Stimulated activated effector memory CD8-positive, alpha-beta T cell treated with anti-CD3 and anti-CD28 coated beads, Interleukin-12 subunit alpha, Interleukin-12 subunit beta, amount 100 ng/mL, for 72 hours (primary cell): ENCODE data around the gene ZNF112.
A peak's percentile ranks its signal among the peaks of the same experiment; 100 is the strongest.
"Not testable (repeated sequence)": the region's sequence is repeated elsewhere in the genome, so short reads cannot be mapped to it uniquely, and the experiment has no call there.

ENCODE experiments used
- ATAC-seq: fragments of 150-1000 bp; cut with Tn5 transposase; 2 replicates; pipeline ENCODE4 v1.10.0; 2021
- DNase-seq, 2 donors: peaks; one replicate each; pipeline ENCODE4 v3.0.0; 2021 to 2022; ENCODE audit warnings: low spot score in 2 of 2
- H3K27ac Mint-ChIP-seq: one replicate; pipeline ENCODE4 v1.8.0; 2022; ENCODE audit warnings: mild to moderate bottlenecking, mixed read lengths
- H3K36me3 Mint-ChIP-seq: one replicate; pipeline ENCODE4 v1.8.0; 2022; ENCODE audit warnings: mild to moderate bottlenecking, mixed read lengths
- H3K4me1 Mint-ChIP-seq: one replicate; pipeline ENCODE4 v1.8.0; 2022; ENCODE audit warnings: mixed read lengths
- H3K4me3 Mint-ChIP-seq: one replicate; pipeline ENCODE4 v1.8.0; 2022; ENCODE audit warnings: mild to moderate bottlenecking, mixed read lengths
- H3K9me3 Mint-ChIP-seq: one replicate; pipeline ENCODE4 v1.8.0; 2022; ENCODE audit warnings: mixed read lengths

Gene ZNF112

GRCh38 chr19:44356383-44357111, at the start of gene ZNF112:
ZNF112 (minus strand) TSS chr19:44356680; CDS start chr19:44340539, 16,141 bp downstream.
- no peak for DNase-seq
- Mint-ChIP-seq H3K9me3 (peaks cover 26% of the 10 kb centered on the region), H3K36me3 (no peaks in the 10 kb centered on the region), H3K27ac (no peak within 1 kb of the TSS), H3K4me1 (no peaks in the 10 kb centered on the region), H3K4me3 (peak within 1 kb of the TSS; percentile 15)
- ATAC-seq, result no peak

DNA sequence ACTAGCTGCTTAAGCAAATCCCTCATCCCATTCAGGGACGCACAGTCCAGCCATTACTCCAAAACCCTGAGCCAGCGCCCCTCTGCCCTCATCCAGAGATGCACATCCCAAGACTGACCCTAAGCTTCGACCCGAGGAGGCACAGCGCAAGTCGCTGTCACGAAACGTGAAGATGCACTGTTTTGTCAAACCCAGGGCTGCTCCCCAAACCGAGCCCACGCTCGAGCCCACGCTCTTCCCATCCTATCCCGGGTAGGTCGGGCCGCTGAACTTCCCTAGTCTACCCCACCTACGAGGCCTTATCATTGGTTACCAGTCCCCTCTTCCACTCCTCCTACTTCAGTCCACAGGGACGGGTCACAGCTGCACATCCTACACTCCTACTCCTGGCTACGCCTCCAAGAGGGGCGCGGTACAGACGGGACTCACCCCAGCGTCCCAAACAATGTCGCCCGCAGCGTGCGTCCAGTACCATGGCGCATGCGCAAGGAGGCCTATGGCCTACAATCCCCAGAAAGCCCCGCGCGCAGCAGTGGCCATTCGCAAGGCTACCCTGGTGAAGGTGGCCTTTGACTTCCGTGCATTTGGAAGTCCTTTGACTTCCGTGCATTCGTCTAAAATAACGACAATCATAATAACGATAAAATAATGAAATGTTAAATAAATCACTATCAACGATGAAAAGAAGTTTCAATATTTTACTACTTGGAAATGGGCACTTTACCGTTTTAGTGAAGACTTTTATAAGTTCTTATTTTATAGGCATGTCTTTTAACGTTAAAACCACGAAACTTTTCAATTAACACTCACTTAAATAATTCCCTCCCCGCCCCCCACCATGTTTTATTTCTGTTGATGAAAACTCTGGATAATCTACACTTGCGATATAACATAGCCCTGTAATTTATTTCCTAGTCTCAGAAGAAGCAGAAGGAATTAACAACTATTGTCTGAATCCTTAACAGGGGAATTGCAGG, 44.9 kb upstream of the ZNF112 start, which contains the start of gene ZNF285:
Gene ZNF285, minus strand, starts transcription at position 470 of the 977 bp plus-strand sequence. CDS start 4,395 bp downstream, outside the sequence.
- peaks cover 16% of the 10 kb centered on the region for H3K9me3 Mint-ChIP-seq
- peak; percentile 74 for ATAC-seq

GRCh38 chr19:44389268-44389667, 32.8 kb upstream of the ZNF112 start:
- not testable (repeated sequence) for ATAC-seq, H3K27ac Mint-ChIP-seq, DNase-seq, H3K4me1 Mint-ChIP-seq, H3K36me3 Mint-ChIP-seq, H3K4me3 Mint-ChIP-seq
- H3K9me3 Mint-ChIP-seq, result peaks cover 29% of the 10 kb centered on the region

More for the DNA sequence above, 44.9 kb upstream of the ZNF112 start, which contains the start of gene ZNF285:
- H3K4me1 Mint-ChIP-seq, result peaks cover 7% of the 10 kb centered on the region
- H3K4me3 Mint-ChIP-seq, result peak within 1 kb of the TSS; percentile 76
- peak; percentile 4 to 67 for DNase-seq
- peaks cover 4% of the 10 kb centered on the region for H3K36me3 Mint-ChIP-seq
- H3K27ac Mint-ChIP-seq, result peak within 1 kb of the TSS; percentile 68

- no peaks in the 10 kb centered on the region for H3K4me1 Mint-ChIP-seq
- DNase-seq (no peak), ATAC-seq (no peak)
- no peak overlapping the region for H3K27ac Mint-ChIP-seq
- H3K36me3 Mint-ChIP-seq, result no peaks in the 10 kb centered on the region
- no peak overlapping the region for H3K4me3 Mint-ChIP-seq
- H3K9me3 Mint-ChIP-seq, result peaks cover 13% of the 10 kb centered on the region
Measured at GRCh38 chr19:44374789-44375188, 18.3 kb upstream of the ZNF112 start.

GRCh38 chr19:44371815-44372480, 15.5 kb upstream of the ZNF112 start:
- DNase-seq, result no peak
- ATAC-seq, result no peak
- Mint-ChIP-seq H3K27ac (no peak overlapping the region), H3K9me3 (peaks cover 11% of the 10 kb centered on the region), H3K36me3 (no peaks in the 10 kb centered on the region), H3K4me1 (no peaks in the 10 kb centered on the region), H3K4me3 (no peak overlapping the region)

- Mint-ChIP-seq H3K36me3 (no peaks in the 10 kb centered on the region), H3K27ac (no peak overlapping the region), H3K4me3 (no peak overlapping the region), H3K9me3 (peaks cover 10% of the 10 kb centered on the region), H3K4me1 (no peaks in the 10 kb centered on the region)
- DNase-seq, result no peak
- no peak for ATAC-seq
Measured at GRCh38 chr19:44367024-44367423, 10.5 kb upstream of the ZNF112 start.

DNA sequence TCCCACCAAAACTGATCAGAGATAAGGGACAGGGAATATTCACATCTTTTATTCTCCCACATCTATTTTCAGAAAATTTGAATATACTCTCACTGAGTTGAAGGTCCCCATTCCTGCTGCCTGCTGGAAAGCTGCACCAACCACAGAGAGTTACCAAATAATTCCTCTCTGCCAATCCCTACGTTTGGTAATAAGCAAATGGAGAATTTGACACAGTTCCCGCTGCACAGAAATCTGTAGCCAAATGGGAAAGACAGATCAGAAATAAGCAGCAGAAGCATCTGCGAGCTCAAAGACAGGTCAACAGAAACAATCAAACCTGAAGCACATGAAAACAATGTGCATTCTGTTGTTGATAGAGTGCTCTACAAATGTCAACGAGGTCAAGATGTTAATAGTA, 9.9 kb downstream of the ZNF112 start:
- no peak for ATAC-seq
- H3K36me3 Mint-ChIP-seq, result no peaks in the 10 kb centered on the region
- DNase-seq, result no peak
- H3K9me3 Mint-ChIP-seq, result peaks cover 20% of the 10 kb centered on the region
- no peak overlapping the region for H3K27ac Mint-ChIP-seq
- no peaks in the 10 kb centered on the region for H3K4me1 Mint-ChIP-seq
- H3K4me3 Mint-ChIP-seq, result no peak overlapping the region

DNA sequence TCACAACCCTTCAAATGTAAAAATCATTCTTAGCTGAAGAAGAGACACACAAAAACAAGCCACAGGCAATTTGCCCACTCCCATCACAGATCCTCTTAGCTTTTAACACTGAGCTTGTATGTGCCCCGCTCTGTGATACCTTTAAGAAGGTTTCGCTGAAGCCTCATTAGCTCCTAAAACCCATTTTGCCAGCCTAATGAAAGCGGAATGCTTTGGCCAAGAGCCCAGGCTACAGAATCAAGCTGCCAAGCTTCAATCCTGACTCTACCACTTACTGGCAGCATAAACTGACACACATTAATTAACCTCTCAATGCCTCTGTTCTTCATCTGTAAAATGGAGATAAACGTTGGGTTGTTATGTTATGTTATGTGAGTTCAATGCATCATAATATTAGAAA, 10.5 kb downstream of the ZNF112 start:
- no peak for ATAC-seq
- H3K9me3 Mint-ChIP-seq, result peaks cover 22% of the 10 kb centered on the region

DNA sequence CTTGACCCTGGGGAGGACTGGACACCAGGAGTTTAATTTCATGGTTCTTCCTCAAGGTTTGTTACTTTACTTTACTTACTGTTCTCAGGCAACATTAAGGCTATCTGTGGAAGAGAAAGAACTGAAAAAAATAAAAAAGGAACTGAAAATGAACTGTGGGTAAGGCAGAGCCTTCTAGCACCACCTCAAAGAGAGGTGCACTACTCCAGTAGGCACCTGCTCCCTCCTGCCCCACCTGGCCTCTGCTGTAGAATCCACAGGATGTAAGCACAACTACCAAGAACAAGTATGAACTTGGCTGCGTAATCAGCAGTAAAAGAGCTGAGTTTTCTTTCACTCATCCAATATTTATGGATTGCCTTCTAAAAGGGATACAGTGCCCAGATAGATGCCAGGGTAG, 12.2 kb downstream of the ZNF112 start:
- Mint-ChIP-seq H3K36me3 (no peaks in the 10 kb centered on the region), H3K4me3 (no peak overlapping the region), H3K4me1 (no peaks in the 10 kb centered on the region), H3K9me3 (peaks cover 22% of the 10 kb centered on the region), H3K27ac (no peak overlapping the region)
- ATAC-seq (no peak), DNase-seq (no peak)

More for the DNA sequence above, 10.5 kb downstream of the ZNF112 start:
- Mint-ChIP-seq H3K4me3 (no peak overlapping the region), H3K4me1 (no peaks in the 10 kb centered on the region), H3K27ac (no peak overlapping the region), H3K36me3 (no peaks in the 10 kb centered on the region)
- no peak for DNase-seq

DNA sequence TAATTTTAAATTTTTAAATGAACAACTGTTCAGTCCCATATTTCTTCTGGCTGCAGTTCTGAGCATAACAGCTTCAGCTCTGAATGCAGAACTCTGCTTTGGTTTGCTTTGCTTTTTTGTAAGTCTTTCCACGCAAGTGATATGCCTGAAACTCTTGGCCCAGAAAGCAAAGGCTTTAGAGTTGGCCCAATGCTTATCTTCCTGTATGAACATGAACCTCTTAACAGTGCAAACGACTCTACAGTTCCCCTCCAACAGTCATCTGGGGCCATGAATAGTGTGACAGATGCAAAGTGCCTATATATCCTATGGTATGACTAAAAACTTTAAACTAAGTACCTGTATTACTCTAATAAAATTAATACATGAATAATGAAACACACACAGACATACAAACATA, 14.7 kb downstream of the ZNF112 start:
- H3K9me3 Mint-ChIP-seq, result peaks cover 16% of the 10 kb centered on the region
- no peaks in the 10 kb centered on the region for H3K4me1 Mint-ChIP-seq
- H3K4me3 Mint-ChIP-seq, result no peak overlapping the region
- no peak for DNase-seq
- no peak overlapping the region for H3K27ac Mint-ChIP-seq
- H3K36me3 Mint-ChIP-seq, result no peaks in the 10 kb centered on the region
- ATAC-seq, result no peak

DNA sequence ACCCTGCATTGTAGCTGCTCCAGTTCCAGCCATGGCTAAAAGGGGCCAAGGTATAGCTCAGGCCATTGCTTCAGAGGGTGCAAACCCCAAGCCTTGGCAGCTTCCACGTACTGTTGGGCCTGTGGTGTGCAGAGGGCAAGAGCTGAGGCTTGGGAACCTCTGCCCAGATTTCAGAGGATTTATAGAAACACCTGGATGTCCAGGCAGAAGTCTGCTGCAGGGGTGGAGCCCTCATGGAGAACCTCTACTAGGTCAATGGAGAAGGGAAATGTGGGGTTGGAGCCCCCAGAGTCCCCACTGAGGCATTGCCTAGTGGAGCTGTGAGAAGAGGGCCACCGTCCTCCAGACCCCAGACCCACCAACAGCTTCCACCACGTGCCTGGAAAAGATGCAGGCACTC, 21.8 kb downstream of the ZNF112 start:
- peaks cover 26% of the 10 kb centered on the region for H3K9me3 Mint-ChIP-seq
- not testable (repeated sequence) for H3K4me3 Mint-ChIP-seq, DNase-seq, ATAC-seq, H3K4me1 Mint-ChIP-seq, H3K27ac Mint-ChIP-seq, H3K36me3 Mint-ChIP-seq

DNA sequence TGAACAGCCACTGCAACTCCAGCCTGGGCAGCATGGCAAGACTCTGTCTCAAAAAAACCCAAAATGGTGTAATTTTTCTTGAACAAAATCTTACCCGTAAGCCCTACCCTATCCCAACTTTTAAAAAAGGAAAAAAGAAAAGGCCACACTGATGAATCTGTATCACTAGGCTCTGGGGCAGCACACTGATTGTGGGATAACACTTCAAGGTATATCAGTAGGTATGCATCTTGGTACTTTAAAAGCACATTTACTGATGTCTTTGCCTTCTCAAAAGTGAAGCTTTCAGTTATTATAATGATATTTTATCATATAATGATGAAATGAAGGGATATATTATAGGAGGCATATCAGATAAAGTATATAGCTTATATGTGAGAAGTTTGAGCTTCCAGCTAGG, 24.3 kb downstream of the ZNF112 start:
- Mint-ChIP-seq H3K9me3 (peaks cover 19% of the 10 kb centered on the region), H3K27ac (no peak overlapping the region), H3K4me1 (no peaks in the 10 kb centered on the region), H3K36me3 (no peaks in the 10 kb centered on the region), H3K4me3 (no peak overlapping the region)
- ATAC-seq (no peak), DNase-seq (no peak)

DNA sequence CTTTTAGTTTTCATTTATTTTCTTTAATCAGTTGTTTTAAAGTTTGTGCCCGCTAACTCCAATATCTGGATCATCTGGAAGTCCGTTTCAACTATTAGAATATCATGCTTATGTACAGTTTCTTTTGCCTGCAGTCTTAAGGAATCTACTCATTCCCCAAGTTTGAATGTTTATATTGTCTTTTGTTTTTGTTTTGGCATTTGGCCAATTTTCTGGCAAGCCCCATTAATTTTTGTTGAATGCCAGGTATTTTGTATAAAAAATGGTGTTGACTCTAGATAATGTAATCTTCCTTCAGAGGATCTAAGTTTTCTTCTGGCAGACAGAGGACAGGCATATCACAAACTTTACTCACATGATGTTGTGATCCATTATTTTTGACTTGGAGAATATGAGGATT, 40.6 kb downstream of the ZNF112 start:
- no peak for ATAC-seq
- H3K27ac Mint-ChIP-seq, result no peak overlapping the region
- no peaks in the 10 kb centered on the region for H3K4me1 Mint-ChIP-seq
- H3K4me3 Mint-ChIP-seq, result no peak overlapping the region
- H3K36me3 Mint-ChIP-seq, result no peaks in the 10 kb centered on the region
- peaks cover 30% of the 10 kb centered on the region for H3K9me3 Mint-ChIP-seq
- DNase-seq, result no peak

- Mint-ChIP-seq H3K4me3 (no peak overlapping the region), H3K9me3 (peaks cover 22% of the 10 kb centered on the region), H3K4me1 (no peaks in the 10 kb centered on the region), H3K27ac (no peak overlapping the region), H3K36me3 (no peaks in the 10 kb centered on the region)
- ATAC-seq, result no peak
- DNase-seq, result no peak
Measured at GRCh38 chr19:44313231-44313630, 43.2 kb downstream of the ZNF112 start.

- Mint-ChIP-seq H3K27ac (no peak overlapping the region), H3K4me3 (no peak overlapping the region), H3K36me3 (no peaks in the 10 kb centered on the region), H3K9me3 (peaks cover 12% of the 10 kb centered on the region), H3K4me1 (peaks cover 10% of the 10 kb centered on the region)
- ATAC-seq (no peak), DNase-seq (no peak)
Measured at GRCh38 chr19:44308011-44308410, 48.5 kb downstream of the ZNF112 start.
